ENCODE data around the gene PLXDC2.

PLXDC2 gene

DNA sequence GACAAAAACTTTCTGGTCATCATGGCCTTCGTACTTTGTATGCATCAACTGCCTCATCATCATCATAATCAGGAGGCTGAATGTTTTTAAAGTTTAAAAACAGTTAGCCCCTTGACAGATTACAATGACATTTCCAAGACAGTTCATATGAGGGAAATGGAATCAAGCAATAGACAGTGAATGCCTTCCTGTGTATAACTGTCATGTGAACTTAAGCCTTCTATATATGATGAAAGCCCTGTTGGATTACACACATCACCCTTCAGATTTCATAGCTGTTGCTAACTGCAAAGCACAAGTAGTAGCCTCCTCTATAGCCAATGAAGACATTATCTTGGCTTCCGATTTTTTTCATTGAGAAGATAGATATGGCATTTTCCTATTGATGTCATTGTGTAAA is 154.0 kb downstream of the PLXDC2 start:
- Histone ChIP-seq H3K27ac (ENCODE audit: low read depth, low read length, poor library complexity, severe bottlenecking) (no peak overlapping the region), H2AFZ (ENCODE audit: low read length) (no peak overlapping the region), H3K27me3 (ENCODE audit: insufficient read depth, low read length) (no peaks in the 10 kb centered on the region; the same call in 1 of the 2 replicates), H3K9me2 (ENCODE audit: low read depth, low read length) (no peaks in the 10 kb centered on the region), H4K20me1 (ENCODE audit: insufficient read depth, low read length) (no peaks in the 10 kb centered on the region), H3K79me2 (ENCODE audit: insufficient read depth, low read length) (no peaks in the 10 kb centered on the region), H3K4me1 (ENCODE audit: insufficient read depth, low read length, severe bottlenecking) (no peaks in the 10 kb centered on the region), H3K4me2 (ENCODE audit: low read length) (no peak overlapping the region), H3K9ac (ENCODE audit: low read length) (no peak overlapping the region), H3K36me3 (ENCODE audit: insufficient read depth, low read length) (no peaks in the 10 kb centered on the region), H3K9me3 (ENCODE audit: low read length) (no peaks in the 10 kb centered on the region), H3F3A (ENCODE audit: insufficient read depth, low read length) (no peaks in the 10 kb centered on the region), H3K4me3 (ENCODE audit: low read depth, low read length, poor library complexity, severe bottlenecking) (no peak overlapping the region)
- TF ChIP-seq, protein P1, sequence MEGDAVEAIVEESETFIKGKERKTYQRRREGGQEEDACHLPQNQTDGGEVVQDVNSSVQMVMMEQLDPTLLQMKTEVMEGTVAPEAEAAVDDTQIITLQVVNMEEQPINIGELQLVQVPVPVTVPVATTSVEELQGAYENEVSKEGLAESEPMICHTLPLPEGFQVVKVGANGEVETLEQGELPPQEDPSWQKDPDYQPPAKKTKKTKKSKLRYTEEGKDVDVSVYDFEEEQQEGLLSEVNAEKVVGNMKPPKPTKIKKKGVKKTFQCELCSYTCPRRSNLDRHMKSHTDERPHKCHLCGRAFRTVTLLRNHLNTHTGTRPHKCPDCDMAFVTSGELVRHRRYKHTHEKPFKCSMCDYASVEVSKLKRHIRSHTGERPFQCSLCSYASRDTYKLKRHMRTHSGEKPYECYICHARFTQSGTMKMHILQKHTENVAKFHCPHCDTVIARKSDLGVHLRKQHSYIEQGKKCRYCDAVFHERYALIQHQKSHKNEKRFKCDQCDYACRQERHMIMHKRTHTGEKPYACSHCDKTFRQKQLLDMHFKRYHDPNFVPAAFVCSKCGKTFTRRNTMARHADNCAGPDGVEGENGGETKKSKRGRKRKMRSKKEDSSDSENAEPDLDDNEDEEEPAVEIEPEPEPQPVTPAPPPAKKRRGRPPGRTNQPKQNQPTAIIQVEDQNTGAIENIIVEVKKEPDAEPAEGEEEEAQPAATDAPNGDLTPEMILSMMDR (IDR thresholded peaks at IDR 0.05; ENCODE audit: low read length): no peak
- TF ChIP-seq EZH2 (IDR thresholded peaks at IDR 0.05; ENCODE audit: borderline replicate concordance, low read length): no peak

DNA sequence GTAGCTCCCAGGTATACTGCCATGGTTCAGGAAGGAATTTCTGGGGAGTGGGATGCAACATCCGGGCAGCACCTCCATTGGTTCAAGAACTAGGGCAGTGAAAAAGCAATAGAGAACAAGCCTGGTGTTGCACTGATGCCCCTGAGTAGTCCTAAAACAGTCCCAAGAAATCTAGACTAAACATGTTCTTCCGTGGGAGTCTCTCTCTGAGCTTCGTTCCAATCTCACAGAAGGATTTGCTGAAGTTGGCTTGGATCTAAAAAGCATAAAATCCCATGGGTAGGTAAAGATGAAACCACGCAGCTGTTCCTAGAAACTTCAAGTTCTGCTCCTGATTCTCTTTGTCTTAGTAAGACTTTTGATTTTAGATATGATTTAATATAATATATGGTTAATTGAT is 154.5 kb downstream of the PLXDC2 start:
- Histone ChIP-seq H3K27ac (ENCODE audit: low read depth, low read length, poor library complexity, severe bottlenecking) (no peak overlapping the region), H3K27me3 (ENCODE audit: insufficient read depth, low read length) (no peaks in the 10 kb centered on the region; the same call in 1 of the 2 replicates), H3K9me3 (ENCODE audit: low read length) (no peaks in the 10 kb centered on the region), H2AFZ (ENCODE audit: low read length) (no peak overlapping the region), H3K4me1 (ENCODE audit: insufficient read depth, low read length, severe bottlenecking) (no peaks in the 10 kb centered on the region), H3F3A (ENCODE audit: insufficient read depth, low read length) (no peaks in the 10 kb centered on the region), H3K79me2 (ENCODE audit: insufficient read depth, low read length) (no peaks in the 10 kb centered on the region), H3K9ac (ENCODE audit: low read length) (no peak overlapping the region), H3K9me2 (ENCODE audit: low read depth, low read length) (no peaks in the 10 kb centered on the region), H3K36me3 (ENCODE audit: insufficient read depth, low read length) (no peaks in the 10 kb centered on the region), H4K20me1 (ENCODE audit: insufficient read depth, low read length) (no peaks in the 10 kb centered on the region), H3K4me3 (ENCODE audit: low read depth, low read length, poor library complexity, severe bottlenecking) (no peak overlapping the region), H3K4me2 (ENCODE audit: low read length) (no peak overlapping the region)
- no peak for TF ChIP-seq EZH2 (IDR thresholded peaks at IDR 0.05; ENCODE audit: borderline replicate concordance, low read length)
- TF ChIP-seq, protein P1 (IDR thresholded peaks at IDR 0.05; ENCODE audit: low read length): no peak

DNA sequence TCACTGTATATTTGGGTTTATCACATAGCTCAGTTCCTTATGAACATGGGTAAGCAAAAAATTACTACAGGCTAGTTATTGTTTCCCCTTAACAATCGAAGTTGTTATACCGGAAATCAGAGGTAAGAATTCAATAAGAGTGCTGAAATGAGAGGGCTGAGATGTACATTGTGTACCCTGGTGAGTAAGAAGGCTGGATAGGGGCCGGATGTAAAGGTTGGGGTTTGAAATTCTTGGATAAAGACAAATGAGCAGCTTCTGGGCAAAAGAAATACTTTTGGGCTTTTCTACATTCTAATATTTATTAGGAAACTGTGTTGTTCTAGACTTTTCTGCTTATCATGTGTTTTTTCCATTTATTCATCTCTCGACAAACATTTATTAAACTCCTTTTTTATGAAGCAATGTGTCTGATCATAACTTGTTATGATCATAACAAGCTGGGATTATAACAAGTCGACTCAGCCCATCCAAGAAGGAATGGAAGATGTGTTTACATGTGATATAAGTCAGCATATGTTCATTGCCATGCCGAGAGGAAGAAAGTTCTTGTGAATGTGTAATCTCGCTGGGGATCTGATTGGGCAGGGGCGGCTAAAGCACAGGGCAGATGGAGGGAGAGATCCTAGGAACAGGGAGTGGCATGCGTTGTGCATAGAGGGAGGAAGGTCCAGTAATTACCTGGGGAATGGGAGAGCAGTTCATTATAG is 155.3 kb downstream of the PLXDC2 start:
- Histone ChIP-seq H2AFZ (ENCODE audit: low read length) (no peak overlapping the region), H3K36me3 (ENCODE audit: insufficient read depth, low read length) (no peaks in the 10 kb centered on the region), H3K4me3 (ENCODE audit: low read depth, low read length, poor library complexity, severe bottlenecking) (no peak overlapping the region), H3K27ac (ENCODE audit: low read depth, low read length, poor library complexity, severe bottlenecking) (no peak overlapping the region), H3K9me2 (ENCODE audit: low read depth, low read length) (no peaks in the 10 kb centered on the region), H3K9me3 (ENCODE audit: low read length) (no peaks in the 10 kb centered on the region), H3K27me3 (ENCODE audit: insufficient read depth, low read length) (no peaks in the 10 kb centered on the region; the same call in 1 of the 2 replicates), H3K4me1 (ENCODE audit: insufficient read depth, low read length, severe bottlenecking) (no peaks in the 10 kb centered on the region), H3K79me2 (ENCODE audit: insufficient read depth, low read length) (no peaks in the 10 kb centered on the region), H3K4me2 (ENCODE audit: low read length) (no peak overlapping the region), H3F3A (ENCODE audit: insufficient read depth, low read length) (no peaks in the 10 kb centered on the region), H4K20me1 (ENCODE audit: insufficient read depth, low read length) (no peaks in the 10 kb centered on the region), H3K9ac (ENCODE audit: low read length) (no peak overlapping the region)
- TF ChIP-seq, protein P1 (IDR thresholded peaks at IDR 0.05; ENCODE audit: low read length): no peak
- no peak for TF ChIP-seq EZH2 (IDR thresholded peaks at IDR 0.05; ENCODE audit: borderline replicate concordance, low read length)
